Activated CD8-positive, alpha-beta memory T cell treated with anti-CD3 and anti-CD28 coated beads, Interleukin-2, amount 10 ng/mL, durations not matched to agents 7 days and 5 days (primary cell): Measurements from ENCODE around the gene PPFIA1. TPM values are rescaled to one million over a fixed set of nuclear protein-coding genes. Genes with fewer than 3 reads are reported as not detected.
A peak's percentile ranks its signal among the peaks of the same experiment; 100 is the strongest.

ENCODE experiments used
- ATAC-seq: fragments of 150-1000 bp; cut with Tn5 transposase; one replicate; pipeline ENCODE4 v1.10.0; 2021; ENCODE audit warnings: moderate library complexity
- CTCF ChIA-PET: fragments of 350-600 bp; sonication (Branson Sonifier 250); formaldehyde crosslinking; loops from one replicate; lab custom pipeline; 2021; ENCODE audit warnings: antibody characterized with exemption; lab: Charles Lee
- DNase-seq: peaks from one replicate; pipeline ENCODE4 v3.0.0-alpha.2; 2020
- H3K27ac Mint-ChIP-seq: one replicate; pipeline ENCODE4 v1.8.0; 2021; ENCODE audit warnings: mild to moderate bottlenecking, mixed read lengths
- H3K27me3 Mint-ChIP-seq: one replicate; pipeline ENCODE4 v1.8.0; 2021; ENCODE audit warnings: mixed read lengths
- H3K36me3 Mint-ChIP-seq: one replicate; pipeline ENCODE4 v1.8.0; 2021; ENCODE audit warnings: mild to moderate bottlenecking, mixed read lengths
- H3K4me1 Mint-ChIP-seq: one replicate; pipeline ENCODE4 v1.8.0; 2021; ENCODE audit warnings: mixed read lengths
- H3K4me3 Mint-ChIP-seq: one replicate; pipeline ENCODE4 v1.8.0; 2021; ENCODE audit warnings: mild to moderate bottlenecking, moderate library complexity, mixed read lengths
- H3K9me3 Mint-ChIP-seq: one replicate; pipeline ENCODE4 v1.8.0; 2022; ENCODE audit warnings: low read depth, mixed read lengths
- microRNA-seq: library from miRNA; unstranded; fragments of <30 nt; microRNA quantifications from one replicate; pipeline ENCODE4 v1.2.0, GENCODE V29; 2022
- total RNA-seq, 2 experiments: library from RNA; stranded (reverse); gene quantifications; one replicate each; pipeline ENCODE4 v1.2.3, GENCODE V29; 2021

PPFIA1 gene
- total RNA-seq, 2 experiments from 2014 or later = 35.7 to 38.7 TPM

DNA sequence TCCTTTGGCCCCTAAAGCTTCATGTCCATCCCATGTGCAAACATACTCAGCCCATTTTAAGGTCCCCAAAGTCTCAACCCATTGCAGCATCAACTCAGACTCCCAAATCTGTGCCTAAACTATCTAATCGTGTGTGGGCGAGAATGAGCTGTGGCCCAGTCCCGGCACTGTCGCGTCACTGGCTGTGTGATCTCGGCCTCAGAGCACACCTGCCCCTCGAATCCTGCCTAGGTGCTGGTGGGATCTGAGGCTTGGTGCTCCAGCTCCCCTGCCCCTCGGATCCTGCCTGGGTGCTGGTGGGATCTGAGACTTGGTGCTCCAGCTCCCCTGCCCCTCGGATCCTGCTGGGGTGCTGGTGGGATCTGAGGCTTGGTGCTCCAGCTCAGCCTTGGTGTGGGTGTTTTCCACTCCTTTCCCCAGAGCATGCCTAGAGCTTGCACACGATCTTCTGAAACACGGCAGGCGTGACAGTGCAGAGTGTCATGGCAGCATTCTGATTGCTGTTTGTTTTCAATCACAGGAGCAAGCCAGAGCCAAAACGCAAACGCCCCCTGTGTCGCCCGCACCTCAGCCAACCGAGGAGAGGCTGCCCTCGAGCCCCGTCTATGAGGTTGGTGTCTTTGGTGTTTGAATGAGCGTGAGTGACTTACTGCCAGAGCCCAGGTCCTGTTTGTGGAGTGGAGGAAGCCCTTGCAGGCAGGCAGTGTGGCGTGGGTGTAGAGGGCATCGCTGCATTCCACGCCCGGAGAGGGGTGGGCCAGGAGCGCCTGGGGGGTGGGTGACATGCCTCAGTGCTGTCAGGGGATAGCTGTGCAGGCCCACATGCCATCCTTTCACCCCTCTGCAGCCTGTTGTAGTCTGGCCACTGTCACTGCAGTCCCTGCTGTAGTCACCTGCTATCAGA lies 160.4 kb downstream of the PPFIA1 start:
- no peaks in the 10 kb centered on the region for H3K4me1 Mint-ChIP-seq
- H3K4me3 Mint-ChIP-seq = no peak overlapping the region
- no peaks in the 10 kb centered on the region for H3K36me3 Mint-ChIP-seq
- DNase-seq = no peak
- no peaks in the 10 kb centered on the region for H3K9me3 Mint-ChIP-seq
- H3K27me3 Mint-ChIP-seq = peaks cover 5% of the 10 kb centered on the region
- CTCF ChIA-PET = no interaction called here
- no peak overlapping the region for H3K27ac Mint-ChIP-seq
- no peak for ATAC-seq

DNA sequence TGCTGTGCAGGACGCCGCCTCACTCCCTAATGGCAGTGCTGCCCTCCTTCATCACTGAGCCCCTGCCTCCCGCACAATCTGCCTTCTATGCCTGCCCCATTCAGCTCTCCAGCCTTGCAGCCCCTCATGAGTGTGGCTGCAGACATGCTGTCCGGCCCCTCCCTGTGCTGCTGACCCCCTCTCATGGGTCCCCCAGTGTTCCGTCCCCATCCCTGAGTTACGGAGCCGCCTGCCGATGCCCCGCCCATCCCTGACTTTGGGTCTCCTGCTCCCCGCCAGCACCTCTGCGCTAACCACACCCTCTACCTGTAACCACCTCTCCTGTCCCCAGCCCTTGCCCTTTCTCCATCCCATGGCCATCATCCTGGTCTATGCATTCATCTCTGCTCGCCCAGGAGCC lies 161.1 kb downstream of the PPFIA1 start:
- Mint-ChIP-seq H3K27ac (no peak overlapping the region), H3K36me3 (no peaks in the 10 kb centered on the region), H3K27me3 (peaks cover 5% of the 10 kb centered on the region), H3K4me1 (no peaks in the 10 kb centered on the region), H3K4me3 (no peak overlapping the region), H3K9me3 (no peaks in the 10 kb centered on the region)
- CTCF ChIA-PET = no interaction called here
- ATAC-seq = no peak
- no peak for DNase-seq

DNA sequence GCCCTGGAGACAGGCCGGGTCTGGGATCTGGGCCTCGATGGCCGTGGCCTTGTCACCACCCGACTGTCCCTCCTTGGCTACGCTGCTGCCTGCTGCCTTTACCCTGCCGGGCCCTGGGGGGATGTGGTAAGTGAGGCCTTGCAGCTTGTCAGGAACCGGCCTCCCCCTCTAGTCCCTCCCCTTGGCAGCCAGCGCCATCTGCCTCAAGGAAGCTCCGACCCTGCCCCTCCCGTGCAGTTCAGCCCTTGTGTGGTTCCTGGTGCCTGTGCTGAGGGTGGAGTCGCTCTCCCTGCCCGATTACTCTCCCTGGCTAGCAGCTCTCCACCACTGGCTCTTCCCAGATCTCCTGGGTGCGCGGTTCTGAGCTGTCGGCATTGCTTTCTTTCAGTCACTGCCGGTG lies 161.6 kb downstream of the PPFIA1 start:
- no peak for DNase-seq
- CTCF ChIA-PET = no interaction called here
- ATAC-seq = no peak
- H3K36me3 Mint-ChIP-seq = no peaks in the 10 kb centered on the region
- no peak overlapping the region for H3K4me3 Mint-ChIP-seq
- H3K9me3 Mint-ChIP-seq = no peaks in the 10 kb centered on the region
- no peaks in the 10 kb centered on the region for H3K4me1 Mint-ChIP-seq
- H3K27ac Mint-ChIP-seq = no peak overlapping the region
- peaks cover 5% of the 10 kb centered on the region for H3K27me3 Mint-ChIP-seq

DNA sequence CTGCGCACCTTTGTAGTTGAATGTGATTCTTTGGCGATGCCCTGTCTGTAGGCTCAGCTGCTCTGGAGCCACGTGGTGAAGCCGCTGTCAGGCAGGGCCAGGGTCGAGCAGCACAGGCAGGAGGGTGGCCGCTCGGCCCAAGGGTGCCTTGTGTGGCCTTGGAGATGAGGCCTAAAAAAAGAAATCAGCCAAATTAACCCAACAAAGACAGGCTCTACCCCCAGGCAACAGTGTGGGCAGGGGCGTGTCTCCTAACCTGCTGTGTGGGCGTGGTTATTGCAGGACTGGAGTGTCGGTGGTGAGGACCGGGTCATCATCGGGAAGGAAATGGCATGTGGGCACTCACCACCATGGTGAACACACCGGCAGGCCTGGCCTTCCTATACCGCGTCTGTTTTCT lies 162.1 kb downstream of the PPFIA1 start:
- Mint-ChIP-seq H3K4me3 (no peak overlapping the region), H3K27me3 (peaks cover 2% of the 10 kb centered on the region), H3K27ac (no peak overlapping the region), H3K4me1 (no peaks in the 10 kb centered on the region), H3K36me3 (no peaks in the 10 kb centered on the region), H3K9me3 (no peaks in the 10 kb centered on the region)
- DNase-seq = no peak
- CTCF ChIA-PET = no interaction called here
- ATAC-seq = peak; percentile 16

DNA sequence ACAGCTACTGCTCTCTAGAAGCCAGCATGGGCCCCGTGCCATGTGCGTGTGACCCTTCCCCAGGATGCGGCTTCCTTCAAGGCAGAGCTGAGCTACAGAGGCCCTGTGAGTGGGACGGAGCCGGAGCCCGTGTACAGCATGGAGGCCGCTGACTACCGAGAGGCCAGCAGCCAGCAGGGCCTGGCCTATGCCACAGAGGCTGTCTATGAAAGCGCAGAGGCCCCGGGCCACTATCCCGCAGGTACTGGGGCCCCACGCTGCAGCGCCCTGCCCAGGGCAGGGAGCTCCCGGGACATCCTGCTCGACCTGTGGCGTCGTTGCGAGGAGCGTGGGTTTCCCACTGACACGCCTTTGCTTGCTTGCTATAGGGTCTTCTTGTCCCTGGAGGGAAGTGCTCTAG lies 162.5 kb downstream of the PPFIA1 start:
- no peaks in the 10 kb centered on the region for H3K9me3 Mint-ChIP-seq
- H3K4me3 Mint-ChIP-seq = no peak overlapping the region
- H3K36me3 Mint-ChIP-seq = no peaks in the 10 kb centered on the region
- H3K27me3 Mint-ChIP-seq = peaks cover 4% of the 10 kb centered on the region
- CTCF ChIA-PET = no interaction called here
- DNase-seq = no peak
- no peak overlapping the region for H3K27ac Mint-ChIP-seq
- H3K4me1 Mint-ChIP-seq = no peaks in the 10 kb centered on the region
- no peak for ATAC-seq

DNA sequence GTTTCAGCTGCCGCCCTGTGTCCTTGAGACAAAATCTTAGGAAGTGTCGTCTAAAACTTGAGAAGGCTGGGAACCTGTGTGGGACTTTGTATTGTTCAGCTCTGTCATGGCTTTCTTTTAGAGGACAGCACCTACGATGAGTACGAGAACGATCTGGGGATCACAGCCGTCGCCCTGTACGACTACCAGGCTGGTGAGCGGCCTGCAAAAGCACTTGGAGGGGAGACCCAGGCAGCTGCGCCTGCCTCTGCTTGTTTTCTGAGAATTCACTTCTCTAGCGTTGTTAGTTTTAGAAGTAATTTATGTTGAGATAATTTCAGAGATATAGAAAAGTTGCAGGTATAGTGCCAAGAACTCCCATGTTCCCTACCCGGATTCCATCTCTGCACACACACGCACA lies 163.0 kb downstream of the PPFIA1 start:
- H3K27me3 Mint-ChIP-seq = peaks cover 6% of the 10 kb centered on the region
- H3K4me3 Mint-ChIP-seq = no peak overlapping the region
- ATAC-seq = no peak
- H3K27ac Mint-ChIP-seq = no peak overlapping the region
- CTCF ChIA-PET = no interaction called here
- no peaks in the 10 kb centered on the region for H3K9me3 Mint-ChIP-seq
- DNase-seq = no peak
- H3K36me3 Mint-ChIP-seq = no peaks in the 10 kb centered on the region
- no peaks in the 10 kb centered on the region for H3K4me1 Mint-ChIP-seq

Small RNA genes within 50 kb of the gene (microRNA-seq; reads per million reads assigned to microRNA genes)
- 21.7 reads per million, percentile 45 among the genes with 10 or more reads in this experiment for gene MIR548K

Other genes with a start within 250 kb of the PPFIA1 start
- gene ANO1, start 192.4 kb upstream of the PPFIA1 start, total RNA-seq = not detected
- gene FADD, start 67.4 kb upstream of the PPFIA1 start, total RNA-seq = 10 to 100 TPM; 37.4 to 41.4 TPM
- gene CTTN, start 127.8 kb downstream of the PPFIA1 start, total RNA-seq = 1 to 10 TPM; 1.0 to 1.4 TPM